Right lobe of liver (tissue), 6 donors: Measurements from ENCODE around the gene SPINK9. TPM values are rescaled to one million over a fixed set of nuclear protein-coding genes. Genes with fewer than 3 reads are reported as not detected.

Source experiments
- ATAC-seq, 4 donors: fragments of 200-7000 bp; cut with Tn5 transposase; one replicate each; pipeline ENCODE4 v1.9.1; 2020; ENCODE audit warnings: mild to moderate bottlenecking in 4 of 4, moderate library complexity in 4 of 4
- DNase-seq, 3 donors: peaks; one replicate each; pipeline ENCODE4 v3.0.0-alpha.2; 2020
- H3K27ac ChIP-seq, 3 donors: fragments of 200-600 bp; one replicate each; pipeline ENCODE4 v1.8.0; 2022
- H3K27me3 ChIP-seq, 2 donors: fragments of 200-600 bp; one replicate each; pipeline ENCODE4 v1.8.0; 2022
- H3K36me3 ChIP-seq, 4 donors: fragments of 200-600 bp; sonication (generic) in 1 of 4; one replicate each; pipeline versions ENCODE4 v1.5.1 to v1.8.0; 2017 to 2022; ENCODE audit warnings: control low read depth in 1 of 4
- H3K4me1 ChIP-seq, 4 donors: fragments of 200-600 bp; sonication (generic) in 1 of 4; one replicate each; pipeline versions ENCODE4 v1.5.1 to v1.8.0; 2017 to 2022; ENCODE audit warnings: control low read depth in 1 of 4
- H3K4me3 ChIP-seq, 3 donors: fragments of 200-600 bp; one replicate each; pipeline ENCODE4 v1.8.0; 2022
- H3K9me3 ChIP-seq, 4 donors: fragments of 200-600 bp; sonication (generic) in 1 of 4; one replicate each; pipeline versions ENCODE4 v1.5.1 to v1.8.0; 2017 to 2022; ENCODE audit warnings: control low read depth in 1 of 4
- CTCF ChIP-seq, 4 donors: fragments of 200-600 bp in 3 of 4; fragments of 450-650 bp in 1 of 4; IDR thresholded peaks; one replicate each; pipeline versions ENCODE4 v1.5.1 to v1.8.0; 2016 to 2022; ENCODE audit warnings: antibody characterized with exemption in 4 of 4, mild to moderate bottlenecking in 2 of 4
- POLR2A ChIP-seq: fragments of 450-650 bp; IDR thresholded peaks from one replicate; pipeline ENCODE4 v1.6.1; 2017; ENCODE audit warnings: antibody characterized with exemption, mild to moderate bottlenecking
- WGBS: methylation state at CpG from one replicate; pipeline ENCODE4 v1.1.6; 2018; ENCODE audit warnings: low coverage, low lambda C conversion rate; ENCODE audit not compliant: insufficient coverage; ENCODE audit errors: missing lambda C conversion rate; 5-methylcytosine and 5-hydroxymethylcytosine counted together
- intact Hi-C, 2 donors: fragments of 100-400 bp; cut with DNase I; formaldehyde crosslinking; loops; one replicate each; pipeline versions ENCODE4 v1.11.2 to v1.14.1; 2022
- total RNA-seq, 6 experiments: library from RNA; depleted of rRNA in 2 of 6; stranded (reverse); fragments of >200 nt in 2 of 6; fragmentation: NEBNext Ultra II Directional in 3 of 6; extraction: Animal tissue kit (Norgen Biotek cat#: 25700) in 3 of 6; gene quantifications; one replicate each; pipeline versions ENCODE4 v1.1.0 to v1.2.4, GENCODE V29; 2016 to 2023
- donor health status: DM: no; HTN: yes; CAD: no.
- donor health status: DM: no; HTN: no; CAD: no.
- donor health status: DM: no; HTN: no; CAD: no.
- donor health status: DM: no; HTN: yes; CAD: no.
- donor health status: DM: no; HTN: yes; CAD: no.

The SPINK9 gene
- total RNA-seq, 6 experiments from 2014 or later = not detected

GRCh38 chr5:148372893-148373292 lies 37.5 kb downstream of the SPINK9 start:
- TF ChIP-seq CTCF (IDR thresholded peaks at IDR 0.05) (no peak), POLR2A (no peak)
- Histone ChIP-seq H3K9me3 (no peaks in the 10 kb centered on the region), H3K27me3 (no peaks in the 10 kb centered on the region), H3K4me3 (no peak overlapping the region), H3K27ac (no peak overlapping the region), H3K36me3 (no peaks in the 10 kb centered on the region), H3K4me1 (no peaks in the 10 kb centered on the region)
- intact Hi-C loops = no loop called here
- no peak for DNase-seq
- no peak for ATAC-seq

DNA sequence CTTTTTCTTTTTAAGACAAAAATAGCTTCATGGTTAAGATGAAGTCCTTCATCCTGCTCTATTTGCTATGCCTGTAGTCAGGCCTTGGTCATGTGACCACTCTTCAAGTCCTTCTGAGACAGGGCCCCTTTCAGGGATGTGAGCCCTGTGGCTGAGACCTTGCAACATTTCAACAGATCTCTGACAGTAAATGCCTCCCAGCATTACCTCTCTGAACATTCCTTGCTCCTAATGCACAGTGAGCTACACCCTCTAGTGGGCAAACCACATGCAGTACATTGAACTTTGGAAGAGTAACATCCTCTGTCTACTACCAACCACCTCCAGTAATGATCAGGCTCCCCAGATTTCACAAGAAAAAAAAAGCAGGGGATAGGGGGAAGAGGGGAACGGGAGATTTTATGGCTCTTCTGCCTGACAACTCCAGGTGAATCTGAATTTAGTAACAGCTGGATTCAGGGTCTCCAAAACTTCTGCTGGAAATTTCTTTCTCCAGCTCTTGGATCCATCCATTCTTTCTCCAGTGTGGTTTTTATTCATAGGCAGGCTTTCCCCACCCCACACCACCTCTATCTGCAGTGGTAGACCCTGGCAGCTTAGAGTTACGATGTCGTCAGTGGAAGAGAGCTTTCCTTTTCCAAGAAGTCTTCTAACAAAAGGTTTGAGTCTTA lies 39.5 kb downstream of the SPINK9 start:
- no peak overlapping the region for H3K27ac ChIP-seq
- no peaks in the 10 kb centered on the region for H3K4me1 ChIP-seq
- TF ChIP-seq POLR2A (no peak), CTCF (IDR thresholded peaks at IDR 0.05) (peak; percentile 77 to 82 (median 80))
- H3K9me3 ChIP-seq = no peaks in the 10 kb centered on the region
- H3K27me3 ChIP-seq = no peaks in the 10 kb centered on the region
- H3K36me3 ChIP-seq = no peaks in the 10 kb centered on the region
- 54% methylated on average over 3 of the region's 3 CpGs for WGBS
- H3K4me3 ChIP-seq = no peak overlapping the region
- DNase-seq (peak in 1 of 3 donors; percentile 55), ATAC-seq (peak; percentile 99 to 100 (median 99))
- intact Hi-C loops = no loop called here

GRCh38 chr5:148376198-148376597 lies 40.8 kb downstream of the SPINK9 start:
- ATAC-seq (no peak), DNase-seq (no peak)
- 76% methylated on average over 4 of the region's 4 CpGs for WGBS
- Histone ChIP-seq H3K4me1 (no peaks in the 10 kb centered on the region), H3K9me3 (no peaks in the 10 kb centered on the region), H3K27me3 (no peaks in the 10 kb centered on the region), H3K4me3 (no peak overlapping the region), H3K27ac (no peak overlapping the region), H3K36me3 (no peaks in the 10 kb centered on the region)
- no peak for TF ChIP-seq CTCF (IDR thresholded peaks at IDR 0.05)
- no peak for TF ChIP-seq POLR2A
- intact Hi-C loops = no loop called here

GRCh38 chr5:148378670-148379069 lies 43.3 kb downstream of the SPINK9 start:
- Histone ChIP-seq H3K36me3 (no peaks in the 10 kb centered on the region), H3K4me3 (no peak overlapping the region), H3K4me1 (peaks cover 0 to 7% (median 0%) of the 10 kb centered on the region in 4 donors), H3K9me3 (no peaks in the 10 kb centered on the region), H3K27ac (no peak overlapping the region), H3K27me3 (no peaks in the 10 kb centered on the region)
- intact Hi-C loops = no loop called here
- TF ChIP-seq POLR2A = no peak
- no peak for TF ChIP-seq CTCF (IDR thresholded peaks at IDR 0.05)
- DNase-seq = no peak
- WGBS = 88% methylated on average over 3 of the region's 3 CpGs
- ATAC-seq = no peak

- ATAC-seq (no peak), DNase-seq (no peak)
- intact Hi-C loops = no loop called here
- H3K36me3 ChIP-seq = no peaks in the 10 kb centered on the region
- TF ChIP-seq POLR2A (no peak), CTCF (IDR thresholded peaks at IDR 0.05) (no peak)
- H3K27ac ChIP-seq = no peak overlapping the region
- no peak overlapping the region for H3K4me3 ChIP-seq
- H3K27me3 ChIP-seq = no peaks in the 10 kb centered on the region
- H3K4me1 ChIP-seq = peaks cover 0 to 7% (median 0%) of the 10 kb centered on the region in 4 donors
- no peaks in the 10 kb centered on the region for H3K9me3 ChIP-seq
These were observed 44.0 kb downstream of the SPINK9 start for GRCh38 chr5:148379340-148379739.
